Measurements from ENCODE around the gene RASA3.

The RASA3 gene

GRCh38 chr13:114067381-114067885 is 65.0 kb downstream of the RASA3 start:
- DNase-seq (ENCODE audit: low read depth), result no peak

DNA sequence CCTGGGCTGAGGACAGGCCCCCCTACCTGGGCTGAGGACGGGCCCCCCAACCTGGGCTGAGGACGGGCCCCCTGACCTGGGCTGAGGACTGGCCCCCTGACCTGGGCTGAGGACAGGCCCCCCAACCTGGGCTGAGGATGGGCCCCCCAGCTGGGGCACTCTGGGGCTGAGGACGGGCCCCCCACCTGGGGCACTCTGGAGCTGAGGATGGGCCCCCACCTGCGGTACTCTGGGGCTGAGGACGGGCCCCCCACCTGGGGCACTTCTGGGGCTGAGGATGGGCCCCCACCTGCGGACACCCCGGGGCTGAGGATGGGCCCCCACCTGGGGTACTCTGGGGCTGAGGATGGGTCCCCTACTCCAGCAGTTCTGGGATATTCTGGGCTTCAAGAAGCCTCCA is 65.5 kb downstream of the RASA3 start:
- no peak for DNase-seq (ENCODE audit: low read depth)

DNA sequence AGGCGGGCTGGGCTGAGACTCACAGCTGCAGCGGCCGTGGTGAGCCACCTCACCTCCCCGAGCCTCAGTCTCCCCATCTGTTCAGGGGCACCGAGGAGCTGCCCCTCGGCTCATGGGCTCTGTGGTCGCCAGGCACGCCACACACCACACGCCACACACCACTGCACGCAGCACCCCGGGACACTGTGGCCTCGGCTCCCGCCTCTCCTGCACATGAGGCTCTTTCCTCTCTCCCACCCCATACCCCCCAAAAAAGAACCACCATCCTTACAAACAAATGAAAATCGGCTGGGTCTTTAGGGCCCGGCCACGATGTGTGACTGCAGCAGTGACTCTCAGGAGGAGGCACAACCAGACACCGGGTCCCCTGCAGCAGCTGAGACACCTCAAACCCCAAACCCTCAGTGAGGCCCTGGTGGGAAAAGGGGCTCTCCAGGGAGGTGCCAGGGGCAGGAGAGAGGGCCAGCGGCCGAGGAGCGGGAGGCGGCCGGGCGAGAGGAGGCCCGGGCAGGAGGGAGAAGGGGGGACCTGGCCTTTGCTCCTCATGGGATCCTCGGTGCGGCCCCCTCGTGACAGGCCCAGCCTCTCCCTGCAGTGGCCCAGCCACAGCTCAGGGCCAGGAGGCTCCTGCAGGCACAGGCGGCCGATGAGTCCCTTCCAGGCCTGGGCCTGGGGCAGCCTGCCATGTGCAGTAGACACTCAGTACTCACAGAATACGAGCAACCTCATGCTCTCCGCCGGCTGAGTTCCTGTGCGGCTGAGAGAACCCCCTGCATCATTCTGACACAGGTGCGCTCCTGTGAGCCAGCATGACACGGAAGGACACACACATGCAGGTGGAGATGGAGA is 66.3 kb downstream of the RASA3 start:
- no peak for DNase-seq (ENCODE audit: low read depth)

DNA sequence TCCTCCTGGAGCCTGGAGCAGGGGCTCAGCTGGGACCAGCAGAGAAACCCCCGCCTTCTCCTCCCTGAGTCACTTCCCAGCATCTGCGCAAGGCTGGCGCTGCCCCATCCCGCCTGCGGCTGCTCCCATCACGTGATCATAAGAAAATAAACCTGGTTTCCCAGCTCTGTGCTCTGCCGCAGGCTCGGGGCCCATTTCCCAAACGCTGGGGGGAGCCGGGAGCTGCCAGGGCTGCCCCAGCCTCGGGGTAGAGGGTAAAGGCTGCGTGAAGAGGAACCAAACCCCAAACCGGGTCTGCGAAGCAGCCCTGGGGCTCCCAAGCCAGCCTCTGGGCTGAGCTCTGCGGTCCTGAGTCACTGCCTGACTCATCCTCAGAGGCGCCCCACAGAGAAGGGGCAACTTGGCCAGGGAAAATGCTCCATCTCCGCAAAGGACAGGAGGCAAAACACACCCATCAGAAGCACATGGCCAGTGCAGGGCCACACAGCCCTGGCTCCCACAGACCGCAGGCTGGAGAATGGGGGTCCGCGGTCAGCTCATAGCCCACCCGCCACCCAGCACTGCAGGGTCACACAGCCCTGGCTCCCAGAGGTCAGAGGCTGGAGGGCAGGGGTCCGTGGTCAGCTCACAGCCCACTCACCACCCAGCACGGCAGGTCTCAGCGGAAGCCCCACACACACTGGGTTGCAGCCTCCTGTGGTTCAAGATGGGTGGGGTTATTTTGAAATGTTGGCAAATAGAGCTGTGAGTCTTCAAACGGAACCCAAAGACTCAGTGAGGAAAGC is 67.1 kb downstream of the RASA3 start:
- peak; percentile 68 for DNase-seq (ENCODE audit: low read depth)

GRCh38 chr13:114064450-114065140 is 67.8 kb downstream of the RASA3 start:
- no peak for DNase-seq (ENCODE audit: low read depth)

DNA sequence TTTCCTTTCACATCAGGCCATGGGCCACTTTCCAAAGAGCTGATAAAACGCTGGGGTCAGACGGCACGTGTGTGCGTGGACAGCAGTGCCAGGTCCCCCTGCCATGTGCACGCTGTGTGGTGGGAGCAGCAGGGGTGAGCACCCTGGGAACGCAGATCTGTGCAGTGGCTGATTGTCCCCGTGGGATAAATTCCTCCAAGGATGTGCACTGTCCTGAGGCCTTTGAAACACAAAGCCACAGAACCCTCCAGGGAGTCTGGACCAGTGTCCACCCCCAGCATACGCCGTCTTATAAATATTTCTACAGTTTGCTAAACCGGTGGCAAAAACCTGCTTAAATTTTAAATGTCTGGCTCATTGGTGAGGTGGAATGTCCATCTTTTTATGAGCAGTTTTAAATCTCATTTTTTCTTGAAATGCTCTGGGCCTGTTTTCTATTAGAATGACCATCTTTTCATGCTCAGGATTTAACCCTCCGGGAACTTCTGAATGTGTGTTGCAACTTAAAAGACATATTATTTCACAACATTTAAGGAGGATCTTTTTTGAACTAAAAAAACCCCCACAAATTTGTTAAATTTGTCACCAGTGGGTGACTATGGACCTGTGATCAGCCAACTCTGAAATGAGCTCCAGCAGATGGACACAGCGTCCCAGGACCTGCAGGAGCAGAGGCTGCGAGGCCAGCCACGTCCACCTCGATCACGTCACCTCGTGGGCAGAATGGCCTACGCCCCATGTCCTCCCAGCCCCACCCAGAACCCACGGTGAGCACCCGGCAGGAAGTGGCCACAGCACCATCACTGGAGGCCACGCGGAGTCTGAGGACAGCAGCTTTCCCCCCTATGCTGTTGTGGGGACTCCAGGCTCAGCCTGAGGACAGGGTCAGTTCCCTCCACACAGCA is 68.6 kb downstream of the RASA3 start:
- DNase-seq (ENCODE audit: low read depth), result no peak

GRCh38 chr13:114062754-114063153 is 69.7 kb downstream of the RASA3 start:
- DNase-seq (ENCODE audit: low read depth), result no peak

DNA sequence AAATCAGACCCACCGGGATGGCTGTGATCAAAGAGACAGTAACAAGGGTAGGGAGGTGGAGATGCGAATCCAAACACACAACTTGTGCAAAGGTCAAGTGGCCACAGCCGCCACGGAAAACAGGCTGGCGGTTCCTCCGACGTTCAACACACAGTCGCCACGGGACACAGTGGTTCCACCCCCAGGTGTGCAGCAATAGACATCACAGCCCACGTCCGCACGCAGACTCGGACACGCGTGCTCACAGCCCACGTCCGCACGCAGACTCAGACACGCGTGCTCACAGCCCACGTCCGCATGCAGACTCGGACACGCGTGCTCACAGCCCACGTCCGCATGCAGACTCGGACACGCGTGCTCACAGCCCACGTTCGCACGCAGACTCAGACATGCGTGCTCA is 70.1 kb downstream of the RASA3 start:
- DNase-seq (ENCODE audit: low read depth), result no peak

- no peak for DNase-seq (ENCODE audit: low read depth)
Measured at GRCh38 chr13:114061744-114062143, 70.7 kb downstream of the RASA3 start.

DNA sequence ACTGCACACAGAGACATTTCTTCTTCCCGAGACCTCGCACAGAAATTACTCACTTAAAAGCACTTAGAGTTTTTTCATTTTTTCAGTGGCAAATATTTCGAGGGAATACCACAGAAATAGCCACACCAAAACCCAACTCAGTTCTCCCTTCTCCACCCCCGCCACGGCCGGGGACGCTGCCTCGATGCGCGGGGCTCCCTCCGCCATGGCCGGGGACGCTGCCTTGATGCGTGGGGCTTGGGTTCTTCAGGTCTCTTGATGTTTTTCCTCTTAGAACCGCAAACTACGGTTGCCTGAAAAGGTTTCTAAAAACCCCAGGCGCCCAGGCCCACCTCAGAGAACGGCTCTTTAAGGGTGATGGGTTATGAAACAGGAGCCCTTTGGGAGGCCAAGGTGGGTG is 71.4 kb downstream of the RASA3 start:
- no peak for DNase-seq (ENCODE audit: low read depth)

- DNase-seq (ENCODE audit: low read depth), result no peak
Measured at GRCh38 chr13:114059946-114060860, 72.2 kb downstream of the RASA3 start.

GRCh38 chr13:114059428-114059827 is 73.0 kb downstream of the RASA3 start:
- DNase-seq (ENCODE audit: low read depth), result no peak

- no peak for DNase-seq (ENCODE audit: low read depth)
Measured at GRCh38 chr13:114058051-114058867, 74.2 kb downstream of the RASA3 start.

- DNase-seq (ENCODE audit: low read depth), result no peak
Measured at GRCh38 chr13:114057166-114058050, 75.0 kb downstream of the RASA3 start.

DNA sequence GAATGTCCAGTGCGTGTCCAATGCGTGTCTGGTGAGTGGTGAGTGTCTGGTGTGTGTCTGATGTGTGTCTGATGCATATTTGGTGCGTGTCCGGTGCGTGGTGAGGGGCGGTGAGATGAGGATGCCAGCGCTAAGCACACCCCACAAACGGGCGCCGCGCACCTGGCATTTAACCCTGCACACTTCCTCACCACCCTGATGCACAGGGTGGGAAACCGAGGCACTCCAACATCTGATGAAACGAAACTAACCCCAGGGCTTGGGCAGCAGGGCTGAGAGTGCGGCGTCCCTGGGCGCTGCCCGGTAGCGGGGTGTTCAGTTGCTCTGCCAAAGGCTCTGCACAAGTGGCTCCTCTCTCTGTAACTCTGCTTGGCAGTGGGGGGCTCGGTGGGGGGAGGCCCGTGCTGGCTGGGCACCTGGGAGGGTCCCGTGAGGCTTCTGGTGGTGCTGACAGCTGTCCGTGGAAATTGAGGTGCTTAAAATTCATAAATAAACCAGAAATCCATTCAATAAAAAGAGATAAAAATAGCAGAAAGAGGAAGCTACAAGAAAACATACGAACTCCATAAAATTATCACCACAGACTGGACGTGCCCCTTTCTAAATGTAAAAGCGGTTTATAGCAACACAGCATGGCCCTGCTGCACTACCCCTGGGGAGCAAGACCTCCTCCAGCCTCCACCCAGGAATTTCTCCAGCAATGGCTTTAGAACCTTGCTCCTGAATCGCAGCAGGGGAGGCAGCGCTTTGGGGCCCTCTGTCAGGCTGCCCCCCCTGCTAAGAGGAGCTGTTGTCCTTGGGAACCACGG is 76.0 kb downstream of the RASA3 start:
- DNase-seq (ENCODE audit: low read depth), result no peak

DNA sequence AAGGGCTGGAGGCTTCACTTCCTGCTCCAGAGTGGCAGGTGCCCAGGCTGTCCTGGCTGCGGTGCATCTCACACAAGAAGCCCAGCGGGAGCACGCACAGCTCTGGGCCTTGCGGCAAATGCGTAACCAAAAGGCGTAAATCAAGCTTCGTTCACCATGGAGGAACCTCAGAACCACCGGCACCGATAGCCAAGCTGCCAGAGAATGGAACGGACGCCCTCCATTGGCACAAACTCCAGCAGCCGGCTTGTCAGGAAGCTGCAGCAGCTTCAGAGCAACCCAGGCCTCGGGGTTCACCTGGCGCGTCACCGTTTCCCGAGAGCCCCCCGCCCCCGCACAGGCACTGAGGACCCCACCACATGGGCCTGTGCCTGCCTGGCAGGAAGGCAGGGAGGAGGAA is 76.7 kb downstream of the RASA3 start:
- no peak for DNase-seq (ENCODE audit: low read depth)

DNA sequence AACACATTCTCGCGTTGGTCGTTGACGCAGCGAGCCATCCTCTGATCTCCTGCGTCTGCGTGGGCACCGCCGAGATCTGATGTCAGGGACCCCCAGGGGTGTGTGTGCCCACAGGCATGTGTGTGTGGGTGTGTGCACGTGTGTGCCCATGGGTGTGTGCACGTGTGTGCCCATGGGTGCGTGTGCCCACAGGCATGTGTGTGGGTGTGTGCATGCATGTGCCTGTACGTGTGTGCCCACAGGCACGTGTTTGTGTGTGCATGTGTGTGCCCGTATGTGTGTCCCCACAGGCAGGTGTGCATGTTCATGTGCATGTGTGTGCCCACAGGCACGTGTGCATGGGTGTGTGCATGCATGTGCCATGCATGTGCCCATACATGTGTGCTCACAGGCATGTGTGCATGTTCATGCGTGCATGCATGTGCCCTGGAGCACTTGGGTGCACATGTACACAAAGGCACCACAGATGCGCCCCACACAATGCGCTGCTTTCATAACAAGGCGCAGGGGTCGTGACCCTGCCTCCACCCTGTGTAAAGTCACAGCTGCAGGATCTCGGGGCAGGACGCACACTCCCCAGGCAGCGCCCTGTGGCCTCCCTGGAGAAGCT is 77.5 kb downstream of the RASA3 start:
- DNase-seq (ENCODE audit: low read depth), result no peak
